ENCODE measurements around the gene KRTAP4-6. TPM values are rescaled to one million over a fixed set of nuclear protein-coding genes. Genes with fewer than 3 reads are reported as not detected.
"Not testable (repeated sequence)": the region's sequence is repeated elsewhere in the genome, so short reads cannot be mapped to it uniquely, and the experiment has no call there.

KRTAP4-6 gene
- not detected in 2 replicates for total RNA-seq (2014; rRNA removed; shearing (Covaris generic))
- polyA plus RNA-seq (2015; cell fraction: cytosol; rRNA removed) = not detected in 2 replicates
- polyA plus RNA-seq (2015; cell fraction: nucleus; rRNA removed) = not detected in 2 replicates

DNA sequence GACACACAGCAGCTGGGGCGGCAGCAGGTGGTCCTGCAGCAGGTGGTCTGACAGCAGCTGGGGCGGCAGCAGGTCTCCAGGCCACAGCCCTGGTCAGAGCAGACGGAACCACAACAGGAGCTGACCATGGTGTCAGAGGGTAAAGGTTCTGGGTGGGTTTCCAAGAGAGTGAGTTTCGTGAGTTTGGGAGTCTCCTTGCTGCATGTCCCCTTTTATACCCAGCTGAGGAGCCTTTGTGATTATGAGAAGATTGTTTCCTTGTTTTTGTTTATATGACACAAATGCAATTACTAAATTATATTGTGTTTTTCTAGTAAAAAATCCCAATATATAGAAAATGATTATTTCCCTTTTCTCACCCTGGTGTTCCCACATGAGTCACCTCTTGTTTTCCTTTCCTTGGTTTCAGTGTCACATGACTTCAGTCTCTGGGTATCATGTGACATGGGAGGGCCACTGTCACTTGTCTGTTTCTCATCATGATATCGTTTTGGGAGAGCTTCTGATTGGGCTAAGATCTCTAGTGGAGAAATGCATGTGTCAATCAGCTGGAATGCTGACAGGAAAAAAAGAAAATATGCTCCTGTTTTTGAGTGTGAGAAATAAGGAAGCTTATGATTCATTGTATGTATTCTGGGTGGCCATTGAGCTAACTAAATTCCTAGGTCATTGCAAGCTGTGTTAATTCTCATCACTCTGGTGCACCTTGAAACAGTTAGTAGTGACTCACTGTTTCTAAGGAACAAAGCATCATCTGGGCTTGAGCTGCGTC is at the start of gene KRTAP4-6:
Gene KRTAP4-6, minus strand, starts transcription at position 185 of the 772 bp plus-strand sequence. Its CDS starts 57 bp downstream, at position 128.
- DNase-seq (ENCODE audit: low read depth) = peak; percentile 97

DNA sequence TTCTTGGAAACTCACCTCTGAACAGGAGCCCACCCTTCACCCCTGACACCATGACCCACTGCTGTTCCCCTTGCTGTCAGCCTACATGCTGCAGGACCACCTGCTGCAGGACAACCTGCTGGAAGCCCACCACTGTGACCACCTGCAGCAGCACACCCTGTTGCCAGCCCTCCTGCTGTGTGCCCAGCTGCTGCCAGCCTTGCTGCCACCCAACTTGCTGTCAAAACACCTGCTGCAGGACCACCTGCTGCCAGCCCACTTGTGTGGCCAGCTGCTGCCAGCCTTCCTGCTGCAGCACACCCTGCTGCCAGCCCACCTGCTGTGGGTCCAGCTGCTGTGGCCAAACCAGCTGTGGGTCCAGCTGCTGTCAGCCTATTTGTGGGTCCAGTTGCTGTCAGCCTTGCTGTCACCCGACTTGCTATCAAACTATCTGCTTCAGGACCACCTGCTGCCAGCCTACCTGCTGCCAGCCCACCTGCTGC is 49.5 kb upstream of the KRTAP4-6 start, which contains the start of gene KRTAP9-1:
Gene KRTAP9-1, plus strand, starts transcription at position 51 of the 482 bp plus-strand sequence. Its CDS starts 0 bp downstream, at position 51.
- DNase-seq (ENCODE audit: low read depth) = not testable (repeated sequence)

DNA sequence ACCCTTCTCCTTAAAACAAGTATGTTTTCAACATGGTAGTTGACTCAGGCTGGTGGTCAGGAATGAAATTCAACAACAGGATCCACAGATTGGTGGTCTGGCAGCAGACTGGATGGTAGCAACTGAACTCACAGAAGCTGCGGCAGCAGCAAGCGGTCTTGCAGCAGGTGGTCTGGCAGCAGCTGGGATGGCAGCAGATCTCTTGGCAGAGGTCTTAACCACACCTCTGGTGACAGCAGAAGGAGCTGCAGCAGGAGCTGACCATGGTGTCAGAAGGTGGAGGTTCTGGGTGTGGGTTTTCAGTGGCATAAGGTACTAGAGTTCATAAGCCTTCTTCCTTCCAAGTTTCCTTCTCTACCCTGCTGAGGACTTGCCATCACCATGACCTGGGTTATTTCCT is 46.5 kb upstream of the KRTAP4-6 start:
- no peak for DNase-seq (ENCODE audit: low read depth)

DNA sequence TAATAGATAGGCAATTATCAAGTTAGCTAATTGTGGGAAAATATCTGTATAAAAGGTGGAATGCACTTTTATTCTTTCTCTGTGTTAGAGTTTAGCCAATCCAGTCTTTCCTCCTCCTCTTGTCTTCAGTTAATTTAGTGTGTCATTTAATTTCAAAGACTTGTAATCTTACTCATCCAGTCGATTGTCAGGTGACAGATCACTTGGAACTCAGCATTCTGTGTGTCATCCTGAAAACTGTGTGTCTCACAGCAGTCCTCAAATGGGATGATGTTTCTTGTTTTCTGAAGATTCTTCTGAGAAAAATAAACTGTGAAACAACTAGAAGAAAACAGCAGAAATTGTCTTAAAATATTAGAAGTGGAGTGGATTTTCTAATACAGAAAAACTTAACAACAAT is 44.7 kb upstream of the KRTAP4-6 start:
- no peak for DNase-seq (ENCODE audit: low read depth)

DNA sequence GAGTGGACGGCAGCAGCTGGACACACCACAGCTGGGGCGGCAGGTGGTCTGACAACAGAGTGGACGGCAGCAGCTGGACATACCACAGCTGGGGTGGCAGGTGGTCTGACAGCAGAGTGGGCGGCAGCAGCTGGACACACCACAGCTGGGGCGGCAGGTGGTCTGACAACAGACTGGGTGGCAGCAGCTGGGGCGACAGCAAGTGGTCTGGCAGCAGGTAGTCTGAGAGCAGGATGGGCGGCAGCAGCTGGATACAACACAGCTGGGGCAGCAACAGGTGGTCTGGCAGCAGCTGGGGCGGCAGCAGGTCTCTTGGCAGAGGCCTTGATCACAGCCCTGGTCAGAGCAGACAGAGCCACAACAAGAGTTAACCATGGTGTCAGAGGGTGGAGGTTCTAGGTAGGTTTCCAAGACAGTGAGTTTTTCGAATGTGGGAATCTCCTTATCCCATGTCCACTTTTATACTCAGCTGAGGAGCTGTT is 44.2 kb upstream of the KRTAP4-6 start, which contains the start of gene KRTAP4-1:
Gene KRTAP4-1, minus strand, starts transcription at position 432 of the 482 bp plus-strand sequence. Its CDS starts 57 bp downstream, at position 375.
- no peak for DNase-seq (ENCODE audit: low read depth)

DNA sequence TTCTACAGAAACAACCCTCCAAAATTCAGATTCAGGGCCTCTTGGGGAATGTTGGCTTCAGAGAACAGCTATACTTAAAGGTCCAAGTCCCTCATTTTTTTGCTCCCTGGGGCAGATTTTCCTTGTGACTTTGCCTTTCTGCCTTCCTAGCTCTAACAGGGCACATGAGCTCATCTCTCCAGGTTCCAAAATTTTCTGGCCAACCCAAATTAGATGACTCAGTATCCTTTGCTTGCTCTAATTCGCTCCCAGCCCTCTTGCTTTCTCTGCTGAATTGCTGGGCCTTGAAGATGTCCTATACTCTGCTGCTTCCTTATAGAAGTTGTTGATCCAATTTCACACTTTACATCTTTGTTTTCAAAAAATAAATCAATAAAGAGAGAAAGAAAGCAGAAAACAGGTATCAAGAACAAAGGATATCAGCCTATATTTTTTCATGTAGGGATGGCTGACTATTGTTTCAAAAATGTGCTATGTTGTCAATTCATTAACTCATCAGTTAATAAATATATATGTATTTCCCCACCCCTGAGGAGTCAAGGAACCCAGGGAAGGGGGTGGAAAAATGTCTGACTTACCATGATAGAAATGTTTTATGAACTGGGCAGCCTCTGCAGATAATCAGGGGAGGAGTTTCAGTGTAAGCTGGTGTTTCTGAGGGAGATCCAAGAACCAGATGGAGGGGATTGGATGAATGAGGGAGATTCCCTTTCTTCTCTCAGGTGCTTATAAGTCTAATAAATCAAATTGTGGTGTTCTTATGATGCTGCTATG is 38.7 kb upstream of the KRTAP4-6 start:
- DNase-seq (ENCODE audit: low read depth) = no peak

DNA sequence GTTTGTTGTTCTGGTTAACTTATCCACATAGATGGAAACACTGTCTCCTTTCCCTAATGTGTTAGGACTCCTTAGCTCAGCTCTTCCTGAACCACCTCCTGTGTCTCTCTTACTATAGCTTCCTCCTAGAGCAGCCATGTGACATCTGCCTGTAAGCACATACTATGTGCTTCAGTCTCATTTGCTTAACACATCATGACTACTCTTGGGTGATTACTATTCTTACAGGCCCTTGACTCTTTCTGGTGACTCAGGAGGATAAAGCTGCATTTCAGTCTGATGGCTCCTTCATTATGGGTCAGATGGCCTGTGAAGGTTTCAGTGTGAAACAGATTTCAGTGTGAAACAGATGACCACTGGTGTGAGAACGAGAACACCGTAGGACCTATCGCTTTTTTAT is 38.0 kb upstream of the KRTAP4-6 start:
- peak; percentile 65 for DNase-seq (ENCODE audit: low read depth)

DNA sequence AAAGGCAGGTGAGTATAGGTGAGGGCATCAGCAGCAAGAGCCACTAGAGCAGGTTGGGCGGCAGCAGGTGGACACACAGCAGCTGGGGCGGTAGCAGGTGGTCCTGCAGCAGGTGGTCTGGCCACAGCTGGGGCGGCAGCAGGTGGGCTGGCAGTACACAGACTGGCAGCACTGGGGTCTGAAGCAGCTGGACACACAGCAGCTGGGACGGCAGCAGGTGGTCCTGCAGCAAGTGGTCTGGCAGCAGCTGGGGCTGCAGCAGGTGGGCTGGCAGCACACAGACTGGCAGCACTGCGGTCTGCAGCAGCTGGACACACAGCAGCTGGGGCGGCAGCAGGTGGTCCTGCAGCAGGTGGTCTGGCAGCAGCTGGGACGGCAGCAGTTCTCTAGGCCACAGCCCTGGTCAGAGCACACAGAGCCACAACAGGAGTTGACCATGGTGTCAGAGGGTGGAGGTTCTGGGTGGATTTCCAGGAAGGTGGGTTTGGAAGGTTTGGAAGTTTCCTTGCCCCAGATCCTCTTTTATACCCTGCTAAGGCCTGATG is 37.5 kb upstream of the KRTAP4-6 start, which contains the start of gene KRTAP4-2:
Gene KRTAP4-2, minus strand, starts transcription at position 495 of the 545 bp plus-strand sequence. Its CDS starts 57 bp downstream, at position 438.
- DNase-seq (ENCODE audit: low read depth) = no peak

DNA sequence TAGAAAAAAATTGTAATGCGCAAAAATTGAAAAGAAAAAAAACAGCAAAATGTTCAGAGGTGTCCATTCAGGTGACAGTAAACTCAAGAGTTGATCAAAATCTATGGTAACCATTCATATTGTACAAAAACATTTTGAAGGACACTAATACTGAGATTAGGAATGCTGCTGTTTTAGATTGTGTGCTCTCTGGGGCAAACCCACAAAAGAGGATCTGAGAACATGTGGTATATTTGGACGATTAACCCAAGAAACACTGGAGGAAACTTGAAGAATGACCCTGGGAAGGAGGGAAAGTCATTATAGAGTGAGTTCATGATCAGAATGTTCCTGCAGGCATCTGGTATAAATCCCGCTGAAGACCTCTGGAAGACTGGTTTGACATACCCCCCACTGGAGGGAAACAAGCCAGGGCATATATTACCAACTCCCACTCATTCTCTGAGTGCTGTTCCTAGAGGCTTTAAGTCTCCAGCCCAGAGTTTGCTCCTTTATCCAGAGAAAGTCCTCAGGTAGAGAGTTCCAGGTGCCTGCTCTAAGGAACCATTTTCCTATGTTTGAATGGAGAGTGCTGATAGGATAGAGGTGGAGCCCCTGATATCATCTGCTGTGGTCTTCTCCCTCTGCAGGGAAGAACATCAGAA is 36.5 kb upstream of the KRTAP4-6 start:
- no peak for DNase-seq (ENCODE audit: low read depth)

DNA sequence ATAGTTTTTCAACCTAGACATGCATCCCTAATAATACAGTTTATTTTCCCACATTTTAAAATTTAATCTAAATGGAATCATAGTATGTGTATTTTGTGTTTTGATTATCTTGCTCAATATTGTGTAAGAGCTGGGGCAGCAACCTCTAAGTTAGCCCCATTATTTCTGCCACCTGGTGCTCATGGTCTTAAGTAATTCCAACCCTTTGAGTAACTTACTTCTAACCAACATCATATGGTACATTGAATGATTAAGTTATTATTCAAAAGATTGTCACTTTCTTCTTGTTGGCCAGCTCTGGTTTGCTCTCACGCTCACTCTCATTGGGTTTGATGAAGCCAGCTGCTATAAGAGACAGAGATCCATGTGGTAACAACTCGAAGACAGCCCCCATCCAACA is 31.5 kb upstream of the KRTAP4-6 start:
- no peak for DNase-seq (ENCODE audit: low read depth)

DNA sequence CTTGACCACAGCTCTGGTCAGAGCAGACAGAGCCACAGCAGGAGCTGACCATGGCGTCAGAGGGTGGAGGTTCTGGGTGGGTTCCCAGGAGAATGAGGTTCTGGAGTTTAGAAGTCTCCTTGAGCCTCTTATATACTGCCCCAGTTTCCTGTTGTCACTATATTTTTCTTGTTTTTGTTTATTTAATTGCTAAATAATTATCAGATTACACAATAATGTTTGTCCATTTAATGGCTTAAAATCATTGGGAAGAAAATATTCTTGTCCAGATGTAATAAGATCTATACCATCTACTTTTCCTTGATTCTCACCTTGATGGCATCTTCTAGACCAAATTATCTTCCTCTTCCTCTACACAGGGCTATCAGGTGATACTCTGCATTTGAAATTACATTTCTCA is 27.8 kb upstream of the KRTAP4-6 start, which contains the start of gene KRTAP4-3:
Gene KRTAP4-3, minus strand, starts transcription at position 101 of the 400 bp plus-strand sequence. Its CDS starts 49 bp downstream, at position 52.
- no peak for DNase-seq (ENCODE audit: low read depth)

DNA sequence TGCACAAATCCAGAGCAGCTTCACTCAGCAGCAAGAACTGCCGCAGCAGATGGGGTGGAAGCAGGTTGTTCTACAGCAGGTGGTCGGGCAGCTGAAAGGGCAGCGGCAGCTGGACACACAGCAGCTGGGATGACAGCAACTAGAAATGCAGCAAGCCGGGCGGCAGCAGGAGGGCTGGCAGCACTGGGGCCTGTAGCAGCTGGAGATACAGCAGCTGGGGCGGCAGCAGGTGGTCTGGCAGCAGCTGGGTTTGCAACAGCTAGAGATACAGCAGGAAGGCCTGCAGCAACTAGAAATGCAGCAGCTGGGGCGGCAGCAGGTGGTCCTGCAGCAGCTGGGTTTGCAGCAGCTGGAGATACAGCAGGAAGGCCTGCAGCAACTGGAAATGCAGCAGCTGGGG is 27.2 kb upstream of the KRTAP4-6 start:
- DNase-seq (ENCODE audit: low read depth) = no peak

DNA sequence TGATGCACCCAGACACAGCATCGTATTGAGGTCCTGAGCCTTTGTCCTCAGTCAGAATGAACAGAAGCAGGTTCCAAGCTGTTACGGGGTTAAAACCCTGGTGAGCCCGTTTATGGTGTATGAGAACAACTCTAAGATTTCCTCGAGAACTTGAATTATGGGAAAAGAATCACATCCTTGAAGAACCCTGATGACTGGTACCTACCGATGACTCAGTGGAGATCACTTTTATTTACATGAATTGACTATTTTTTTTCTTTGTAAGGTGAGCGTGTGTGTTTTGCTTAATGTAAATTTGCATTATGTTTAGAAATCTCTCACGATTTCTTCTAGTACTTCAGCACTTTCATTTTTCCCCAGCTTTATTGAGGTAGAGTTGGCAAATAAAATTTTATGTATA is 23.5 kb upstream of the KRTAP4-6 start:
- DNase-seq (ENCODE audit: low read depth) = peak; percentile 42

DNA sequence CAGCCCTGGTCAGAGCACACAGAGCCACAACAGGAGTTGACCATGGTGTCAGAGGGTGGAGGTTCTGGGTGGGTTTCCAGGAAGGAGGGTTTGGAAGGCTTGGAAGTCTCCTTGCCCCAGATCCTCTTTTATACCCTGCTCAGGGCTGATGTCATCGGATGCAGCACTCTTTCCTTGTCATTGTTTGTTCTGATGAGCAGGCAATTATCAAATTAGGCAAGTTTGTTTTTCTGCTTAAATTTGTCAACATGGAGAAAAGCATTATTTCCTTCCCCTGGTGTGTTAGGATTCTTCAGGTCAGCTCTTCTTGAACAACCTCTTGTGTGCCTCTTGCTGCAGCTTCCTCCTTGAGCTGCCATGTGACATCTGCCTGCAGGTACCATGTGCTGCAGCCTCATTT is 20.3 kb upstream of the KRTAP4-6 start, which contains the start of gene KRTAP4-4:
Gene KRTAP4-4, minus strand, starts transcription at position 101 of the 400 bp plus-strand sequence. Its CDS starts 57 bp downstream, at position 44.
- no peak for DNase-seq (ENCODE audit: low read depth)

DNA sequence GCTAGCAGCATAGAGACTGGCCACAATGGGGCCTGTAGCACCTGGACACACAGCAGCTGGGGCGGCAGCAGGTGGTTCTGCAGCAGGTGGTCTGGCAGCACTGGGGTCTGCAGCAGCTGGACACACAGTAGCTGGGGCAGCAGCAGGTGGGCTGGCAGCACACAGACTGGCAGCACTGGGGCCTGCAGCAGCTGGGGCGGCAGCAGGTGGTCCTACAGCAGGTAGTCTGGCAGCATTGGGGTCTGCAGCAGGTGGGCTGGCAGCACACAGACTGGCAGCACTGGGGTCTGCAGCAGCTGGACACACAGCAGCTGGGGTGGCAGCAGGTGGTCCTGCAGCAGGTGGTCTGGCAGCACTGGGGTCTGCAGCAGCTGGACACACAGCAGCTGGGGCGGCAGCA is 19.8 kb upstream of the KRTAP4-6 start:
- not testable (repeated sequence) for DNase-seq (ENCODE audit: low read depth)

DNA sequence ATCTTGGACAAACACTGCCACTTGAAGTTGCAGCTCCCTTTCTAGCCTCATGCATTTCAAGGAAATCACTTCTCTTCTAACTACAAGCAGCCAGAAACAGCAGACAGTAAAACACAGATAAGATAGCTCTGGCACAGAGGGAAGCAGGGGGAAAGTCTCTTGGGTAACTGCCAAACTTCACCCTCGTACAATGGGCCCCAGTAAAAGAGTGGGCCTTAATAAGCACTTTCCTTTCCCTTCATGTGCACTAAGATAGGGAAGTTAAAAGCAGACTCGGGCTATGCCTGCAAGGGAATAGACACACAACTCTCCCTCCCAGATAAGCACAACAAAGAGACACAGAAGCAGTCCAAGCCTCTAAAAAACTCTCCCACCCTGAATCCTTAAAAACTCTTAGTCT is 13.5 kb upstream of the KRTAP4-6 start:
- no peak for DNase-seq (ENCODE audit: low read depth)

DNA sequence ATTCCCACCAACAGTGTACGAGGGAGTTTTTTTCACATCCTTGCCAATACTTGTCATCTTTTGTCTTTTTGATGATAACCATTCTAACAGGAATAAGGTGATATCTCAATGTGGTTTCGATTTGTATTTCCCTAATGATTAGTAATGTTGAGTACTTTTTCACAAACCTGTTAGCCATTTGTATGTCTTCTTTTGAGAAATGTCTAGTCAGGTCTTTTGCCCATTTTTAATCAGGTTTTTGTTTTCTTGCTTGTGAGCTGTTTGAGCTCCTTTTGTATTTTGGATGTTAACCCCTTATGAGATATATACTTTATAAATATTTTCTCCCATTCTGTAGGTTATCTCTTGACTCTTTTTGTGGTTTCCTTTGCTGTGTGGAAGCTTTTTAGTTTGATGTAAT is 11.2 kb upstream of the KRTAP4-6 start:
- DNase-seq (ENCODE audit: low read depth) = no peak

DNA sequence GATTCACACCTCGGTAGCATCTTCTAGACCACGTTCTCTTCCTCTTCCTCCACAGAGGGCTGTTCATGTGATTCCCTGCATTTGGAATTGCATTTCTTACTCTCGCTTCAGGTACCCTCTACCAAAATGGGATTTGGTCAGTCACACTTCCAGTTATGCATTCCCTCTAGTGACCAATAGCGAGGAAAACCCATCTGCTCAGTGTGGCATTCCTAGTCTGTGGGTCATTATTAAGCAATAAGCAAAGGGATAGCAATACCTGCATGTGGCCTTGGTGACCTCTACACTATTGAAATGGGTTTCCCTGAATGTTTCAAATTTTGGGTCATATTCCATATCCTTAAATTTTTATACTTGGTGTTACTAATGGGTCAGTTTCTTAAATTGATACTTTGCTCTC is 9.7 kb upstream of the KRTAP4-6 start:
- DNase-seq (ENCODE audit: low read depth) = no peak

DNA sequence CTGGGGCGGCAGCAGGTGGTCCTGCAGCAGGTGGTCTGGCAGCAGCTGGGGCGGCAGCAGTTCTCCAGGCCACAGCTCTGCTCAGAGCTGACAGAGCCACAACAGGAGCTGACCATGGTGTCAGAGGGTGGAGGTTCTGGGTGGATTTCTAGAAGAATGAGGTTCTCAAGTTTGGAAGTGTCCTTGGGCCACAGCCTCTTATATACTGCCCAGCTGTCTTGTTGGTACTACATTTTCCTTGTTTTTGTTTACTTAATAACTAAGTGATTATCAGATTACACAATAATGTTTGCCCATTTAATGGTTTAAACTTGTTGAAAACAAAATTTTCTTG is 9.3 kb upstream of the KRTAP4-6 start, which contains the start of gene KRTAP4-5:
Gene KRTAP4-5, minus strand, starts transcription at position 174 of the 334 bp plus-strand sequence. Its CDS starts 58 bp downstream, at position 116.
- no peak for DNase-seq (ENCODE audit: low read depth)

DNA sequence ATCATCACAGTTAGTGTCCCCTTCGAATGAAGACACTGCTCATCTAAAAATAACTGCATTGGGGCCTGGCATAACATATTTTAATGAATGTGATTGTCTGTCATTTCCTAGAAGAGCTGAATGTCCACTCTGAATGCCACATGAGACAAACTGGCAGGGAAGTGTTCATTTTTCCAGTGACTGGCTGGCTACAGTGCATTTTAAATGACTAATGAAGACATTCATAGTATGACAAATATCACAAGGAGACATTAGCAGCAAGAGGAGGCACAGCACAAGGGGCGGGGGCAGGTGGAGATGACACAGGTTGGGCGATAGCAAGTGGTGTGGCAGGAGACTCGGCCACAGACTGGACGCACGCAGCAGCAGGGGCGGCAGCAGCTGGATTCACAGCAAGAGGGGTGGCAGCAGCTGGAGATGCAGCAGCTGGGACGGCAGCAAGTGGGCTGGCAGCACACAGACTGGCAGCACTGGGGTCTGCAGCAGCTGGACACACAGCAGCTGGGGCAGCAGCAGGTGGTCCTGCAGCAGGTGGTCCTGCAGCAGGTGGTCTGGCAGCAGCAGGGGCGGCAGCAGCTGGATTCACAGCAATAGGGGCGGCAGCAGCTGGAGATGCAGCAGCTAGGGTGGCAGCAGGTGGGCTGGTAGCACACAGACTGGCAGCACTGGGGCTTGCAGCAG is 8.8 kb upstream of the KRTAP4-6 start:
- DNase-seq (ENCODE audit: low read depth) = not testable (repeated sequence)
